Peyer's patch (tissue), 4 donors: Measurements from ENCODE around the gene GPR176.

Source experiments
- POLR2A ChIP-seq, 2 donors: fragments of 450-650 bp; IDR thresholded peaks; one replicate each; pipeline ENCODE4 v1.5.1; 2017; ENCODE audit warnings: antibody characterized with exemption in 2 of 2, mild to moderate bottlenecking in 2 of 2, moderate library complexity in 2 of 2
- TF ChIP-seq, protein P1 (sequence below), 6 experiments: fragments of 450-650 bp in 4 of 6; fragments of 200-600 bp in 2 of 6; sonication (generic) in 1 of 6; IDR thresholded peaks; one replicate each; pipeline ENCODE4 v1.5.1; 2017 to 2019; ENCODE audit warnings: antibody characterized with exemption in 6 of 6, mild to moderate bottlenecking in 3 of 6, moderate library complexity in 1 of 6

DNA sequence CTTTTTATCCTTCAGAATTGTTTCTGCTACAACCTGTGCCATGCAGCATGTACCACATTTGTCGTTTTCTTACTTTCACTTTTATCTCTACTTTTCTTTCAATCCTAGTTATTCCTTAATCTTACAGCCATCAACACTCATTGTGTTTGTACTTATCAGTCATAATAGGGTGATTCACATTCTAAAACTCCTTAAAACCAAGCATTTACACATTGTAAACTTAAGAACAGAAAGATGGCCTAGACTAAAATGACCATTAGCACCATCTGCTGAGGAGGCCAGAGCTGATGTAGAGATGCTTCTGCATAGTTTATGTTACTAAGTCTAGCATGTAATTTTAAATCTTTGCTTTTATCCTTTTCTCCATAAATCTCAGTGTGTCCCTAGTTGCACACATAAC lies 39.3 kb upstream of the GPR176 start:
- TF ChIP-seq, protein P1, sequence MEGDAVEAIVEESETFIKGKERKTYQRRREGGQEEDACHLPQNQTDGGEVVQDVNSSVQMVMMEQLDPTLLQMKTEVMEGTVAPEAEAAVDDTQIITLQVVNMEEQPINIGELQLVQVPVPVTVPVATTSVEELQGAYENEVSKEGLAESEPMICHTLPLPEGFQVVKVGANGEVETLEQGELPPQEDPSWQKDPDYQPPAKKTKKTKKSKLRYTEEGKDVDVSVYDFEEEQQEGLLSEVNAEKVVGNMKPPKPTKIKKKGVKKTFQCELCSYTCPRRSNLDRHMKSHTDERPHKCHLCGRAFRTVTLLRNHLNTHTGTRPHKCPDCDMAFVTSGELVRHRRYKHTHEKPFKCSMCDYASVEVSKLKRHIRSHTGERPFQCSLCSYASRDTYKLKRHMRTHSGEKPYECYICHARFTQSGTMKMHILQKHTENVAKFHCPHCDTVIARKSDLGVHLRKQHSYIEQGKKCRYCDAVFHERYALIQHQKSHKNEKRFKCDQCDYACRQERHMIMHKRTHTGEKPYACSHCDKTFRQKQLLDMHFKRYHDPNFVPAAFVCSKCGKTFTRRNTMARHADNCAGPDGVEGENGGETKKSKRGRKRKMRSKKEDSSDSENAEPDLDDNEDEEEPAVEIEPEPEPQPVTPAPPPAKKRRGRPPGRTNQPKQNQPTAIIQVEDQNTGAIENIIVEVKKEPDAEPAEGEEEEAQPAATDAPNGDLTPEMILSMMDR (IDR thresholded peaks at IDR 0.05) = no peak
- TF ChIP-seq POLR2A (IDR thresholded peaks at IDR 0.05) = no peak
